ENCODE results near the gene KDM5B. TPM values are rescaled to one million over a fixed set of nuclear protein-coding genes. Genes with fewer than 3 reads are reported as not detected.

The KDM5B gene
- total RNA-seq, 2 experiments from 2014 or later = not detected

DNA sequence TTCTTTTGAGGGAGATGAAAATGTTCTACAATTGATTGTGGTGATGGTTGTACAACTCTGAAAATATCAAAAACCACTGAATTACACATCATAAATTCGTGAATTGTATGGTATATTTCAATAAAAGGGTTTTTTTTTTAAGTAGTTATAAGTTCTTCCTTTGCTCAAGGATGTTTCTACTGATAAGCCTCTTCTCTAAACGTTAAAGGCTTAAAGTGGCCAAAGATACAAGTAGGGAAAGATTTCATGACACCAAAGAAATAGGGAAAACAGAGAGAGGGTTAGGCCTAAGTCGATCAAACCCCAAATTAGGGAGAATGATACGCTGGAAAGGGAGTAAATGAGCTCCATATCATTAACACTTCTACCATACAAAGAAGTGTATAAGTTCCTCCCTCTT, 4.1 kb downstream of the KDM5B start:
- Histone ChIP-seq H4K20me1 (ENCODE audit: insufficient read depth, low read length) (no peaks in the 10 kb centered on the region), H3K79me2 (ENCODE audit: insufficient read depth, low read depth, low read length) (no peaks in the 10 kb centered on the region), H3K4me2 (ENCODE audit: low read length) (no peak overlapping the region), H3K4me1 (ENCODE audit: insufficient read depth, low read length, poor library complexity, severe bottlenecking) (no peaks in the 10 kb centered on the region), H3K4me3 (ENCODE audit: low read depth, low read length, poor library complexity, severe bottlenecking) (no peak overlapping the region), H3K27ac (ENCODE audit: low read depth, low read length, poor library complexity, severe bottlenecking) (no peak overlapping the region), H3K9me2 (ENCODE audit: insufficient read depth, low read length) (no peaks in the 10 kb centered on the region), H3K9me3 (ENCODE audit: low read length) (no peaks in the 10 kb centered on the region), H3K36me3 (ENCODE audit: insufficient read depth, low read length) (no peaks in the 10 kb centered on the region), H2AFZ (ENCODE audit: low read length) (no peak overlapping the region)
- TF ChIP-seq, protein P1, sequence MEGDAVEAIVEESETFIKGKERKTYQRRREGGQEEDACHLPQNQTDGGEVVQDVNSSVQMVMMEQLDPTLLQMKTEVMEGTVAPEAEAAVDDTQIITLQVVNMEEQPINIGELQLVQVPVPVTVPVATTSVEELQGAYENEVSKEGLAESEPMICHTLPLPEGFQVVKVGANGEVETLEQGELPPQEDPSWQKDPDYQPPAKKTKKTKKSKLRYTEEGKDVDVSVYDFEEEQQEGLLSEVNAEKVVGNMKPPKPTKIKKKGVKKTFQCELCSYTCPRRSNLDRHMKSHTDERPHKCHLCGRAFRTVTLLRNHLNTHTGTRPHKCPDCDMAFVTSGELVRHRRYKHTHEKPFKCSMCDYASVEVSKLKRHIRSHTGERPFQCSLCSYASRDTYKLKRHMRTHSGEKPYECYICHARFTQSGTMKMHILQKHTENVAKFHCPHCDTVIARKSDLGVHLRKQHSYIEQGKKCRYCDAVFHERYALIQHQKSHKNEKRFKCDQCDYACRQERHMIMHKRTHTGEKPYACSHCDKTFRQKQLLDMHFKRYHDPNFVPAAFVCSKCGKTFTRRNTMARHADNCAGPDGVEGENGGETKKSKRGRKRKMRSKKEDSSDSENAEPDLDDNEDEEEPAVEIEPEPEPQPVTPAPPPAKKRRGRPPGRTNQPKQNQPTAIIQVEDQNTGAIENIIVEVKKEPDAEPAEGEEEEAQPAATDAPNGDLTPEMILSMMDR (conservative IDR thresholded peaks at IDR 0.05; ENCODE audit: low read length) = no peak
- TF ChIP-seq EZH2phosphoT487 (IDR thresholded peaks at IDR 0.05; ENCODE audit: borderline replicate concordance, low read depth, low read length) = no peak
- BruUV-seq (replicated peaks) = no TSS peak
- DNase-seq (ENCODE audit: low spot score) = no peak
- intact Hi-C loops (cut with micrococcal nuclease; ENCODE audit: unreplicated experiment) = no loop called here
- CTCF ChIA-PET (ENCODE audit: unreplicated experiment) = no interaction called here
- POLR2A ChIA-PET = no interaction called here

DNA sequence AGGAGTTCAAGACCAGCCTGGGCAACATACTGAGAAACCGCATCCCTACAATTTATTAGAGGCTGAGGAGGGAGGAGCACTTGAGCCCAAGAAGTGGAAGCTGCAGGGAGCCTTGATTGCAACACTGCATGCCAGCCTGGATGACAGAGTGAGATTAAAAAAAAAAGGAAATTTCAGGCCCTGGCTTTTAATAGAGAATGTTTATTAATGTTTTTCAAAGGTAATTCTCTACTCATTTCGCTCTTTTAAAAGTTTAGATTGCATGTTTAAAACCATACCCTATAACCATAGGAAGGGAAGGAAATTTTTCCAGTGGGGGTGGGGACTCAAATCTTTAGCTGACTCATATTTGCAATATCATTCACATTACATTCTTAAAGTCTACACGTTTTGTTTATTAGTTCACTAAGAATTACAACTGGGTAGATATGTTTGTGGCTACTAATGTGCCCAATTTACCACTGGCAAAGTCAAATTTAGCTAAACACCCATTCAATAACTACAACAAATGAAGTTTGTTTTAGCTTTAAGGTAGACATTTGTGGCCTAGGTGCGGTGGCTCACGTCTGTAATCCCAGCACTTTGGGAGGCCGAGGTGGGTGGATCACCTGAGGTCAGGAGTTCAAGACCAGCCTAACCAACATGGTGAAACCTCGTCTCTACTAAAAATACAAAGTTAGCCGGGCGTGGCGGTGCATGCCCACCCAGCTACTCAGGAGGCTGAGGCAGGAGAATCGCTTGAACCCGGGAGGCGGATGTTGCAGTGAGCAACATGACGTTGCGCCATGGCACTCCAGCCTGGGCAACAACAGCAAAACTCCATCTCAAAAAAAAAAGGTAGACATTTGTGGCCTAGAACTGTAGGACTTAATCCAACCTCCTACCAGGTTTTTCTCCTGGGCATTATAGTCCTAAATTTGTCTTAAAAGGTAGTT, 5.0 kb downstream of the KDM5B start:
- intact Hi-C loops (cut with micrococcal nuclease; ENCODE audit: unreplicated experiment) = no loop called here
- POLR2A ChIA-PET = interaction anchor here (0.6 kb wide), 1 partner anchor 710 kb away, joined by 3 read pairs; no protein-coding TSS in a partner anchor

More for the DNA sequence above, 5.0 kb downstream of the KDM5B start:
- Histone ChIP-seq H3K36me3 (ENCODE audit: insufficient read depth, low read length) (no peaks in the 10 kb centered on the region), H4K20me1 (ENCODE audit: insufficient read depth, low read length) (no peaks in the 10 kb centered on the region), H3K4me3 (ENCODE audit: low read depth, low read length, poor library complexity, severe bottlenecking) (no peak overlapping the region), H3K27ac (ENCODE audit: low read depth, low read length, poor library complexity, severe bottlenecking) (no peak overlapping the region), H3K9me3 (ENCODE audit: low read length) (no peaks in the 10 kb centered on the region), H3K4me1 (ENCODE audit: insufficient read depth, low read length, poor library complexity, severe bottlenecking) (no peaks in the 10 kb centered on the region), H3K4me2 (ENCODE audit: low read length) (no peak overlapping the region), H3K9me2 (ENCODE audit: insufficient read depth, low read length) (no peaks in the 10 kb centered on the region), H3K79me2 (ENCODE audit: insufficient read depth, low read depth, low read length) (no peaks in the 10 kb centered on the region), H2AFZ (ENCODE audit: low read length) (no peak overlapping the region)
- BruUV-seq (replicated peaks) = no TSS peak
- CTCF ChIA-PET (ENCODE audit: unreplicated experiment) = no interaction called here
- no peak for DNase-seq (ENCODE audit: low spot score)
- no peak for TF ChIP-seq EZH2phosphoT487 (IDR thresholded peaks at IDR 0.05; ENCODE audit: borderline replicate concordance, low read depth, low read length)
- TF ChIP-seq, protein P1 (conservative IDR thresholded peaks at IDR 0.05; ENCODE audit: low read length) = no peak
